Mammary epithelial cell (primary cell): ENCODE measurements around the gene KLHL6.

Experiments
- EZH2 ChIP-seq: IDR thresholded peaks from 2 replicates; pipeline ENCODE4 v1.6.1; 2012; ENCODE audit warnings: low read length, inconsistent platforms, borderline replicate concordance
- TF ChIP-seq, protein P1 (sequence below), 2 donors: IDR thresholded peaks in 1 of 2; conservative IDR thresholded peaks in 1 of 2; 2 replicates each; pipeline ENCODE4 v1.5.1; 2011 to 2012; ENCODE audit warnings: inconsistent platforms in 2 of 2, low read length in 2 of 2, mild to moderate bottlenecking in 2 of 2, control low read depth in 1 of 2, low read depth in 1 of 2; ENCODE audit not compliant: insufficient read depth in 1 of 2; ENCODE audit errors: extremely low read depth in 1 of 2

DNA sequence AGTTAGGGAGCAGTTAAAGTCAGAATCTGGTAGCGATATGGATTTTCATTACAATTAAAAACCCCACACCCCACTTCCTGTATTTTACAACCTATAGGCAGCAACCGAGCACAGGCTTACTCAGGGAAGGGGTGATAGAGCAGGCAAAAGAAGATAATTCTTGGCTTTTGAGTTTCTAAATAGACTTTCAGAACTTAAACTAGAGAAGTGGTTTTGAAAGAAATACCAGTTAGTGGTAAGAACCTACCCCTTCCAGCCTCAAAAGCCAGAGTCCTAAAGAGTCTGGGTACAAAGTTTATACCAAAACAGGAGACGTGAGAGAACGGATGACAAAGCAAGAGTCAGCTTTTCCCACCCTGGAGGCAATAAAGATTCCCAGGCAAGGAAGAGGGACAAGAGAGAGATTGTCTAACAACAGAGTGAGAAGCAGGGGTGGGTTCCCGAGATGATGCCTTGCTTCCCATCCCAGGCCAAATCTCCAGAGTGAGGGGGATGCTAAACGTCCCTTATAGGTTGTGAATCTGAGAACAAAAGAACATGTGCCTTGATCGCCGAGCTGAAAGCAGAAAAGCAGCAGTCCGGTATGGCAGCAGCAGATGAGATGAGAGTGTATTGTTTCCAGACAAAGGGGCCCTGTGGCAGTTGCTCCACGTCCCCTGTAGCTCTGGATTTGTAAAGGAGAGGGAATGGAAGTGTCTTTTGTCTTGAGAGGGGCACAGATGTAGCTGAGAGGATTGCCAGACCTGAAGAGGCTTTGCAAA, 36.8 kb downstream of the KLHL6 start:
- TF ChIP-seq, protein P1, sequence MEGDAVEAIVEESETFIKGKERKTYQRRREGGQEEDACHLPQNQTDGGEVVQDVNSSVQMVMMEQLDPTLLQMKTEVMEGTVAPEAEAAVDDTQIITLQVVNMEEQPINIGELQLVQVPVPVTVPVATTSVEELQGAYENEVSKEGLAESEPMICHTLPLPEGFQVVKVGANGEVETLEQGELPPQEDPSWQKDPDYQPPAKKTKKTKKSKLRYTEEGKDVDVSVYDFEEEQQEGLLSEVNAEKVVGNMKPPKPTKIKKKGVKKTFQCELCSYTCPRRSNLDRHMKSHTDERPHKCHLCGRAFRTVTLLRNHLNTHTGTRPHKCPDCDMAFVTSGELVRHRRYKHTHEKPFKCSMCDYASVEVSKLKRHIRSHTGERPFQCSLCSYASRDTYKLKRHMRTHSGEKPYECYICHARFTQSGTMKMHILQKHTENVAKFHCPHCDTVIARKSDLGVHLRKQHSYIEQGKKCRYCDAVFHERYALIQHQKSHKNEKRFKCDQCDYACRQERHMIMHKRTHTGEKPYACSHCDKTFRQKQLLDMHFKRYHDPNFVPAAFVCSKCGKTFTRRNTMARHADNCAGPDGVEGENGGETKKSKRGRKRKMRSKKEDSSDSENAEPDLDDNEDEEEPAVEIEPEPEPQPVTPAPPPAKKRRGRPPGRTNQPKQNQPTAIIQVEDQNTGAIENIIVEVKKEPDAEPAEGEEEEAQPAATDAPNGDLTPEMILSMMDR (conservative IDR thresholded peaks at IDR 0.05 in 1 of 2, IDR thresholded peaks at IDR 0.05 in 1 of 2; ENCODE audit: extremely low read depth in 1 of 2, insufficient read depth in 1 of 2, low read depth in 1 of 2, low read length in 2 of 2): no peak
- TF ChIP-seq EZH2: no peak
